HL-60/S4 (cell line): ENCODE measurements around the gene WDR49.

ENCODE experiments used
- in situ Hi-C: fragments of 300-500 bp; cut with MboI; formaldehyde crosslinking; loops from 2 replicates; pipeline ENCODE4 v1.14.3; 2022; ENCODE audit warnings: low sequenced_read_pairs

Gene WDR49

GRCh38 chr3:167491621-167492020 is 162.1 kb downstream of the WDR49 start:
- in situ Hi-C loops = no loop called here

- in situ Hi-C loops = no loop called here
These were observed 164.2 kb downstream of the WDR49 start for GRCh38 chr3:167489571-167489970.

GRCh38 chr3:167487556-167487955 is 166.2 kb downstream of the WDR49 start:
- in situ Hi-C loops = no loop called here

- in situ Hi-C loops = no loop called here
These were observed 169.2 kb downstream of the WDR49 start for GRCh38 chr3:167484551-167484950.

- in situ Hi-C loops = no loop called here
These were observed 169.8 kb downstream of the WDR49 start for GRCh38 chr3:167483708-167484475.

GRCh38 chr3:167481164-167481563 is 172.6 kb downstream of the WDR49 start:
- in situ Hi-C loops = no loop called here

GRCh38 chr3:167480748-167481147 is 173.0 kb downstream of the WDR49 start:
- in situ Hi-C loops = no loop called here

- in situ Hi-C loops = no loop called here
These were observed 179.9 kb downstream of the WDR49 start, which contains the start of gene SERPINI2 for GRCh38 chr3:167473863-167474262. SERPINI2 (minus strand) TSS chr3:167474042; CDS start chr3:167471834, 2,208 bp downstream.

GRCh38 chr3:167469381-167469780 is 184.4 kb downstream of the WDR49 start:
- in situ Hi-C loops = no loop called here

GRCh38 chr3:167467848-167468611 is 185.7 kb downstream of the WDR49 start:
- in situ Hi-C loops = no loop called here

- in situ Hi-C loops = no loop called here
These were observed 186.8 kb downstream of the WDR49 start for GRCh38 chr3:167466966-167467365.

GRCh38 chr3:167456157-167456799 is 197.5 kb downstream of the WDR49 start:
- in situ Hi-C loops = no loop called here

GRCh38 chr3:167453815-167454214 is 199.9 kb downstream of the WDR49 start:
- in situ Hi-C loops = no loop called here

GRCh38 chr3:167451282-167451681 is 202.5 kb downstream of the WDR49 start:
- in situ Hi-C loops = no loop called here

- in situ Hi-C loops = no loop called here
These were observed 203.1 kb downstream of the WDR49 start for GRCh38 chr3:167450675-167451074.

- in situ Hi-C loops = no loop called here
These were observed 203.5 kb downstream of the WDR49 start for GRCh38 chr3:167450195-167450594.

GRCh38 chr3:167445491-167445890 is 208.3 kb downstream of the WDR49 start:
- in situ Hi-C loops = no loop called here

GRCh38 chr3:167441256-167441655 is 212.5 kb downstream of the WDR49 start:
- in situ Hi-C loops = no loop called here

GRCh38 chr3:167437428-167438139 is 216.2 kb downstream of the WDR49 start:
- in situ Hi-C loops = no loop called here
